HG03175 (cell line): ENCODE measurements around the gene ABCC9.

Experiments
- ATAC-seq: cut with Tn5 transposase; IDR thresholded peaks from one replicate; pipeline ENCODE4 v1.9.1; 2021; ENCODE audit warnings: mild to moderate bottlenecking, moderate library complexity; ENCODE audit not compliant: unreplicated experiment

ABCC9 gene

GRCh38 chr12:21881965-21882364 lies 59.3 kb downstream of the ABCC9 start:
- no peak for ATAC-seq

GRCh38 chr12:21879312-21879711 lies 61.9 kb downstream of the ABCC9 start:
- no peak for ATAC-seq

GRCh38 chr12:21877293-21877982 lies 63.8 kb downstream of the ABCC9 start:
- no peak for ATAC-seq

- ATAC-seq, result no peak
Observed at GRCh38 chr12:21865846-21866245, 75.4 kb downstream of the ABCC9 start.

- no peak for ATAC-seq
Observed at GRCh38 chr12:21860534-21860933, 80.7 kb downstream of the ABCC9 start.

- ATAC-seq, result no peak
Observed at GRCh38 chr12:21860128-21860527, 81.1 kb downstream of the ABCC9 start.

GRCh38 chr12:21852251-21852650 lies 89.0 kb downstream of the ABCC9 start:
- no peak for ATAC-seq

GRCh38 chr12:21851151-21851550 lies 90.1 kb downstream of the ABCC9 start:
- ATAC-seq, result no peak

- ATAC-seq, result no peak
Observed at GRCh38 chr12:21850419-21850818, 90.8 kb downstream of the ABCC9 start.

- no peak for ATAC-seq
Observed at GRCh38 chr12:21849878-21850277, 91.3 kb downstream of the ABCC9 start.

- ATAC-seq, result no peak
Observed at GRCh38 chr12:21848192-21848591, 93.0 kb downstream of the ABCC9 start.

GRCh38 chr12:21843795-21844194 lies 97.4 kb downstream of the ABCC9 start:
- no peak for ATAC-seq

- ATAC-seq, result no peak
Observed at GRCh38 chr12:21839776-21840175, 101.5 kb downstream of the ABCC9 start.

- ATAC-seq, result no peak
Observed at GRCh38 chr12:21837847-21838246, 103.4 kb downstream of the ABCC9 start.

- no peak for ATAC-seq
Observed at GRCh38 chr12:21831791-21832344, 109.4 kb downstream of the ABCC9 start.

- ATAC-seq, result no peak
Observed at GRCh38 chr12:21828779-21829178, 112.4 kb downstream of the ABCC9 start.

- no peak for ATAC-seq
Observed at GRCh38 chr12:21828136-21828775, 113.0 kb downstream of the ABCC9 start.

- no peak for ATAC-seq
Observed at GRCh38 chr12:21827083-21827482, 114.1 kb downstream of the ABCC9 start.

- ATAC-seq, result no peak
Observed at GRCh38 chr12:21826618-21826910, 114.7 kb downstream of the ABCC9 start.

GRCh38 chr12:21825886-21826617 lies 115.2 kb downstream of the ABCC9 start:
- ATAC-seq, result no peak

GRCh38 chr12:21823581-21823980 lies 117.6 kb downstream of the ABCC9 start:
- ATAC-seq, result no peak

- ATAC-seq, result no peak
Observed at GRCh38 chr12:21819678-21820077, 121.5 kb downstream of the ABCC9 start.
